ENCODE results near the gene ANGPTL2.

ANGPTL2 gene

GRCh38 chr9:127116957-127117356 lies 5.5 kb downstream of the ANGPTL2 start:
- peak; percentile 8 for DNase-seq

GRCh38 chr9:127116088-127116726 lies 6.2 kb downstream of the ANGPTL2 start:
- no peak for DNase-seq

- no peak for DNase-seq
Observed at GRCh38 chr9:127114606-127115005, 7.8 kb downstream of the ANGPTL2 start.

- no peak for DNase-seq
Observed at GRCh38 chr9:127113191-127113972, 9.1 kb downstream of the ANGPTL2 start.

- DNase-seq, result peak; percentile 78
Observed at GRCh38 chr9:127112735-127113161, 9.7 kb downstream of the ANGPTL2 start.

GRCh38 chr9:127112056-127112455 lies 10.4 kb downstream of the ANGPTL2 start:
- peak; percentile 19 for DNase-seq

GRCh38 chr9:127109212-127109711 lies 13.2 kb downstream of the ANGPTL2 start:
- peak; percentile 11 for DNase-seq

GRCh38 chr9:127107929-127108876 lies 14.2 kb downstream of the ANGPTL2 start:
- DNase-seq, result no peak

GRCh38 chr9:127107171-127107928 lies 15.1 kb downstream of the ANGPTL2 start:
- DNase-seq, result peak; percentile 35

GRCh38 chr9:127106466-127106855 lies 16.0 kb downstream of the ANGPTL2 start:
- no peak for DNase-seq

- no peak for DNase-seq
Observed at GRCh38 chr9:127105805-127106465, 16.5 kb downstream of the ANGPTL2 start.

- no peak for DNase-seq
Observed at GRCh38 chr9:127104581-127105311, 17.7 kb downstream of the ANGPTL2 start.

- DNase-seq, result no peak
Observed at GRCh38 chr9:127102788-127103187, 19.6 kb downstream of the ANGPTL2 start.

- no peak for DNase-seq
Observed at GRCh38 chr9:127102176-127102575, 20.3 kb downstream of the ANGPTL2 start.

- DNase-seq, result no peak
Observed at GRCh38 chr9:127099664-127100063, 22.8 kb downstream of the ANGPTL2 start.

- DNase-seq, result no peak
Observed at GRCh38 chr9:127098916-127099553, 23.4 kb downstream of the ANGPTL2 start.

- DNase-seq, result no peak
Observed at GRCh38 chr9:127097683-127098082, 24.8 kb downstream of the ANGPTL2 start.

- DNase-seq, result no peak
Observed at GRCh38 chr9:127096208-127096607, 26.2 kb downstream of the ANGPTL2 start.

GRCh38 chr9:127095411-127095810 lies 27.0 kb downstream of the ANGPTL2 start:
- no peak for DNase-seq

GRCh38 chr9:127093319-127094020 lies 29.0 kb downstream of the ANGPTL2 start:
- no peak for DNase-seq
